BLaER1 (cell line): ENCODE results near the gene AK8.

Experiments used
- H3K27ac ChIP-seq: shearing (Covaris generic); formaldehyde crosslinking; 2 replicates; pipeline ENCODE4 v1.8.1; 2022
- H3K27me3 ChIP-seq: shearing (Covaris generic); formaldehyde crosslinking; 2 replicates; pipeline ENCODE4 v1.8.1; 2022
- H3K36me3 ChIP-seq: shearing (Covaris generic); formaldehyde crosslinking; 2 replicates; pipeline ENCODE4 v1.8.1; 2022
- H3K4me1 ChIP-seq: shearing (Covaris generic); formaldehyde crosslinking; 2 replicates; pipeline ENCODE4 v1.8.1; 2022
- H3K4me2 ChIP-seq: shearing (Covaris generic); formaldehyde crosslinking; 2 replicates; pipeline ENCODE4 v1.8.1; 2022
- H3K4me3 ChIP-seq: shearing (Covaris generic); formaldehyde crosslinking; 2 replicates; pipeline ENCODE4 v1.8.1; 2022
- H3K9ac ChIP-seq: shearing (Covaris generic); formaldehyde crosslinking; 2 replicates; pipeline ENCODE4 v1.8.1; 2022
- H3K9me3 ChIP-seq: shearing (Covaris generic); formaldehyde crosslinking; 2 replicates; pipeline ENCODE4 v1.8.1; 2022
- H4K20me1 ChIP-seq: shearing (Covaris generic); formaldehyde crosslinking; 2 replicates; pipeline ENCODE4 v1.8.1; 2022
- Cebpa-rat ChIP-seq: shearing (Covaris generic); IDR thresholded peaks from 2 replicates; pipeline ENCODE4 v1.8.1; 2022

The AK8 gene

DNA sequence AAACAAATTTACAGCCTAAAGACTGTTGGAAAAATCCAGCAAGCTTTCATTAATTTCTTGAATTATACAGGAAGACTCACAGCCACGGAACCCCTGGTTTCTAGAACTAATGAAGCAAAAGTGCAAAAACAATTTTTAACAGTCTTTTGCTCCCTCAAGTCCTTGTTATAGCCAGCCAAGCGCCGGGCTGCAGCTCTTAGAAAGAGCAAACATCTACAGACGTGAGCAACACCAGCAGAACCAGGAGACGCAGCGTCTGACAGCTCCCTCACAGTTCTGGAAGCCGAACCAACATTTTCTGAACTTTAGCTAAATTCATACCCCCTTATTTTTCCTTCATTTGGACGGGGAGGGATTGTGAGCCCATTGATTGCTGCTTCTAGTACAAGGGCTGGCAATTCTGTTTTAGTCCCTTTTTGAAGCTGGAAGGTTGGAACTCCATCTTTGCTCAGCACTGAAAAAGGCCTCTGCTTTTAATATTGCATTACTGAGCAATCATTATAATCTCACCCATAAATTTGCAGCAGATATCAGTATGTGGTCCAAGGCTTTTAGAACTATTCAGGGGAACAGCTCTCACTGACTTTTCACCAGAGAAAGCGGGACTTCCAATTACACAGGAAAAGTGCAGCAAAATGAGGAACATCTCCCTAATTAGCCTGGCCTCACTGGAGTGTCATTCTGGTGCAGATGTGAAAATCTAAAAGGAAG is 45.8 kb downstream of the AK8 start:
- Histone ChIP-seq H3K9me3 (no peaks in the 10 kb centered on the region), H3K4me1 (peaks cover 27% of the 10 kb centered on the region), H3K27ac (no peak overlapping the region), H3K36me3 (no peaks in the 10 kb centered on the region), H3K9ac (no peak overlapping the region), H3K27me3 (no peaks in the 10 kb centered on the region), H3K4me2 (no peak overlapping the region), H4K20me1 (no peaks in the 10 kb centered on the region), H3K4me3 (no peak overlapping the region)
- TF ChIP-seq Cebpa-rat = no peak

DNA sequence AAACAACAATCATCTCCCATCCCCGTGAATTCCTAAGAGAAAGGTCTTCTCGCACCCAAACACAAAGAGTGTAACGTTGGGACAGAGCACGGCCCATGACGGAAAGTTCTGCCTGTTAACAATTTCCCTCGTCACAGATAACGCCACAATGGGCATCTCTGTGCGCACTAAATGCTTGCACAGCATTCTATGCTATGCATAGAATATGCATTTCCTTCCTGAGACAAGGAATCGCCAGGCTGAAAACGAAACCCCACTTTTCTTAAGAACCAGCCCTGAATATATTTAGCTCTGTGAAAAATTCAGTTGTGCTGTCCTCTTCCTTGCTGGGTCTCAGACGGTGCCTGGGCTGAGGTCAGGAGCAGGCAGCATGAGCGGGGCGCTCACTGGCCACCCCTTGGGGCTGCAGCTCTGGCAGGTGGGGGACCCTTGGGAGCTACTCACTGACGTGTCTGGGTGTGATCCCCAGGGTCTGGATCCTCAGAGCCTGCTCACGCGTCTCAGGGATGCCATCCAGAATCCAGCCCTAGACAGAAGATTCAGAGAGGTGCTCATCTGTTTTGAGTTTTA is 49.8 kb downstream of the AK8 start:
- H3K36me3 ChIP-seq = no peaks in the 10 kb centered on the region
- H3K4me1 ChIP-seq = peaks cover 39% of the 10 kb centered on the region
- TF ChIP-seq Cebpa-rat = no peak
- peak overlapping the region; percentile 51; the same call in 1 of the 2 replicates for H3K4me3 ChIP-seq
- peak overlapping the region; percentile 96 for H3K4me2 ChIP-seq
- H3K9ac ChIP-seq = peak overlapping the region; percentile 60; the same call in 1 of the 2 replicates
- H3K27ac ChIP-seq = peak overlapping the region; percentile 51
- H3K27me3 ChIP-seq = no peaks in the 10 kb centered on the region
- H3K9me3 ChIP-seq = no peaks in the 10 kb centered on the region
- H4K20me1 ChIP-seq = no peaks in the 10 kb centered on the region

DNA sequence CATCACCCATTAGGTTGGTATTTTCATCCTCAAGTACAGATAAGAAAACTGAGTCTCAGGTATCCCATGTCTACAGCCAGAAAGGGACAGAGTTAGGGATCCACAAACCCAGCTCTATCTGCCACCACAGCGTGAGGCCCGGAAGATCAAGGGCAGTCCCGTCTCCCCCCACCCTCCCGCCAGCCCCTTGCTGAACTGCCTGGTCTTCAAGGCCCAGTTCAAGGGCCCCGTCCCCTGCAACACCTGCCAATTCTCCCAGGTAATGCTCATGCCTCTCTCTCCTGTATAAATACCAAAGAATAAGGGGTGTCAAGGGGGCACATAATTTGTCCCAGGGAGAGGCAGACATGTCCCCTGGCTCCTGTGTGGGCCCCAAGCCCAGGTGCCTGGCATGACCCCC is 50.7 kb downstream of the AK8 start:
- no peak overlapping the region for H3K9ac ChIP-seq
- peak overlapping the region; percentile 96 for H3K4me2 ChIP-seq
- no peaks in the 10 kb centered on the region for H3K9me3 ChIP-seq
- H3K27ac ChIP-seq = peak overlapping the region; percentile 51; the same call in 1 of the 2 replicates
- H3K4me1 ChIP-seq = peaks cover 46% of the 10 kb centered on the region
- no peaks in the 10 kb centered on the region for H3K27me3 ChIP-seq
- no peak overlapping the region for H3K4me3 ChIP-seq
- no peak for TF ChIP-seq Cebpa-rat
- no peaks in the 10 kb centered on the region for H3K36me3 ChIP-seq
- H4K20me1 ChIP-seq = no peaks in the 10 kb centered on the region

DNA sequence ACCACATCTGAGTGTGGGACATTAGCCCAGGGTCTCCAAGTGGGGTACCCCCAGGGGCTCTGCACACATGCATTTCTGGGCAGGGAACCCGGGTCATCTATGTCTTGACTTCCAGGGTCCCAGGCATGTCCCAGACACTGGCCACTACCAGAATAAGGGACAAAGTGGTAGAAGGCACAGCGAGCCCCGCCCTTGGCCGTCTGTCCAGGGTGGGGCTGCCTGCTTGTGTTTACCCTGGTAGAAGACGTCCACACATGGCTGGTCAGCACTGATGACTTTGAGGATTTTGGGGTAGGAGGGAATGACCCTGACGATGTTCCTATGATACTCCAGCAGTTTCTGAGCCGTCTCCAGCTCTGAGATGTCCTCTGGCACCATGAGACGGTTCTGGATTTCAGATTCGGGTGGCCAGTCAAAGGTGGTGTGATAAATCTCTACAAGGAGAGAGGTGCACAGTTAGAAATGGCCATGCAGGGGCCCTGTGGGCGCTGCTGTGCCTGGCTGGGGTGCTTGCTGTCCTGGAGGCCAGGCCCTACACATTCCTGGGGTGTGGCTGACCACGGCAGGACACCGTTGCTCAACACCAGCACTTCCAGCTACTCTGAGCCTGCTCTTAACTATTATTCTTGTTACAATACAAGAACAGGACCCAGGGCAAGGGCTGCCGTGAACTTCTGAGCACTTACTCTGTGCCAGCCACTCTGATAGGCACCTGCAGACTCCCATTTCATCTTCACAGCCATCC is 51.3 kb downstream of the AK8 start:
- Histone ChIP-seq H3K27me3 (no peaks in the 10 kb centered on the region), H3K27ac (no peak overlapping the region), H3K4me2 (peak overlapping the region; percentile 96; the same call in 1 of the 2 replicates), H3K4me1 (peaks cover 46% of the 10 kb centered on the region), H3K4me3 (no peak overlapping the region), H3K36me3 (no peaks in the 10 kb centered on the region), H3K9me3 (no peaks in the 10 kb centered on the region), H3K9ac (no peak overlapping the region), H4K20me1 (no peaks in the 10 kb centered on the region)
- no peak for TF ChIP-seq Cebpa-rat

DNA sequence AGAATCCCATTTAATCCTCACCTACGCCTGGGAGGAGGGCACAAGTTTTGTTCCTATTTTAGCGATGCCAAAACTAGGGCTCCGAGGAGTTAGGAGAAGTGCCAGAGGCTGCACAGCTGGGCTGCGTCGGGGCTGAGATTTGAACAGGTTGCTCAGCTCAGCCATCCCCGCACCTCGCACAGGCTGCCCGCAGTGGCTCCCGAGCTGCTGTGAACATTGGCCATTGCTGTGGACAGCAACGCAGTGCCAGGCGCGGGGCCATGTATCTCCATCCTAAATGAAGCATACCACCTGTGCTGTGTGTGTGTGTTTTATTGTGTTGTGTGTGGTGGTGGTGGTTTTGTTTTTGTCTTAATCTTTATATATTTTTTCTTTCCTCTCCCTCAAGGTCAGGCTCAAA is 52.0 kb downstream of the AK8 start:
- H3K4me2 ChIP-seq = no peak overlapping the region
- H3K27me3 ChIP-seq = no peaks in the 10 kb centered on the region
- no peaks in the 10 kb centered on the region for H3K9me3 ChIP-seq
- no peak overlapping the region for H3K9ac ChIP-seq
- no peaks in the 10 kb centered on the region for H4K20me1 ChIP-seq
- no peak overlapping the region for H3K4me3 ChIP-seq
- no peak overlapping the region for H3K27ac ChIP-seq
- no peak for TF ChIP-seq Cebpa-rat
- peaks cover 46% of the 10 kb centered on the region for H3K4me1 ChIP-seq
- no peaks in the 10 kb centered on the region for H3K36me3 ChIP-seq

DNA sequence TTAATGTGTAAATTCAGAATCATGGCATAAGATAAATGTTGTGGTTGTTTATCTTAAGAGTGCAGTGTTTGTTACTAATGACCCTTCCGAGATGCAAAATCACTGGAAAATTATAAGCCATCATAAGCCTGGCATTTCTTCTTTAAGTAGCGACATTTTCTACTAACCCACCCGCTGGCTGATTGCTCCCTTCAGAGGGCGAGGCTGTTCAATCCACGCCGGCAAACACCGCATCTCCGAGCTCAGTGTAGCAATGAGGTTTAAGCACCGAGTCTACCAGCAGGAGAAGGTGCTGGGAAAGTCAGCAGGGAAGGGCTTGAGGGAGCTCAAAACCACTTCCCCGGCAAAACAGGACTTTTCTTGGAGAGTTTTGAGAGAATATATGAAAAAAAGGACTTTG is 52.7 kb downstream of the AK8 start:
- no peaks in the 10 kb centered on the region for H3K9me3 ChIP-seq
- H3K27ac ChIP-seq = no peak overlapping the region
- H3K4me2 ChIP-seq = no peak overlapping the region
- H3K27me3 ChIP-seq = no peaks in the 10 kb centered on the region
- H3K4me3 ChIP-seq = no peak overlapping the region
- H3K9ac ChIP-seq = no peak overlapping the region
- no peaks in the 10 kb centered on the region for H3K36me3 ChIP-seq
- H4K20me1 ChIP-seq = no peaks in the 10 kb centered on the region
- peaks cover 46% of the 10 kb centered on the region for H3K4me1 ChIP-seq
- TF ChIP-seq Cebpa-rat = no peak

DNA sequence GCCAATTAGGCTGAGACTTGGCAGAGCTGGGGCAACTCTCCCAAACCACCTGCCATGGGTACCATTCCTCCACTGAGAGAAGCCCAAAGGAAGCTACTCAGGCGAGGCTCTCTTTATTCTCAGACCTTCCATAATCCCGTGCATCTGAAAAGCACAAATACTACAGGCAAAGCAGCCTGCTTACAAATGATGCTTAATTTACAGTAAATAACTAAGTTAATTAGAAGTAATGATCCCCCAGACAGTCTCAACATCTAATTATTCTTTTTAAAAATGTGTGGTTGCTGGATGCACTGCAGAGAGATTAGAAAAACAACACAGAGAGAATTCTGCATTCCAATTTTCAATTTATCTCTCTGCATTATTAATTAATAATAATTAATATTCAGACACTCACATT is 53.1 kb downstream of the AK8 start:
- no peaks in the 10 kb centered on the region for H3K36me3 ChIP-seq
- TF ChIP-seq Cebpa-rat = no peak
- H3K4me2 ChIP-seq = no peak overlapping the region
- no peak overlapping the region for H3K27ac ChIP-seq
- no peaks in the 10 kb centered on the region for H4K20me1 ChIP-seq
- no peaks in the 10 kb centered on the region for H3K9me3 ChIP-seq
- no peaks in the 10 kb centered on the region for H3K27me3 ChIP-seq
- peaks cover 51% of the 10 kb centered on the region for H3K4me1 ChIP-seq
- H3K9ac ChIP-seq = no peak overlapping the region
- no peak overlapping the region for H3K4me3 ChIP-seq

DNA sequence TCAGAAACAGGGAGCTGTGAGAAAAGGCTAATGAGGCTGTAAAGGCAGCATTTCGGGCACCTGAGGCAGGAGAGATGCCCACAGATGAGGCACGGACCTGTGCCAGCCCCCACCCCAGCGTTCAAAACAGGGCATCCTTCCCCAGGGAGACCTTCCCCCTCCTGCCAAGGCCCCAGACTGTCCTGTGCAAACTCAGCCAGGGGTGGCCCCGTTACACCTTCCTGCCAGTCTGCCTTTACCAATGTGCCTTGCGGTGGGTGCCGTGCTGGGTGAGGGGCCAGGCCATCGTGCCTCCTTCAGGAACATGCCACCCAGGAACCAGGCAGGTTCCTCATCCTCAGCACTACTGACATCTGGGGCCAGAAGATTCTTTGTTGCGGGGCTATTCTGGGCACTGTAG is 53.9 kb downstream of the AK8 start:
- Histone ChIP-seq H3K9ac (peak overlapping the region; percentile 40; the same call in 1 of the 2 replicates), H3K4me1 (peaks cover 54% of the 10 kb centered on the region), H4K20me1 (no peaks in the 10 kb centered on the region), H3K27me3 (no peaks in the 10 kb centered on the region), H3K9me3 (no peaks in the 10 kb centered on the region), H3K4me2 (peak overlapping the region; percentile 73), H3K27ac (0 out of 2 replicates have a peak overlapping the region, but pooled peaks have one; percentile 35), H3K4me3 (no peak overlapping the region), H3K36me3 (no peaks in the 10 kb centered on the region)
- TF ChIP-seq Cebpa-rat = no peak

DNA sequence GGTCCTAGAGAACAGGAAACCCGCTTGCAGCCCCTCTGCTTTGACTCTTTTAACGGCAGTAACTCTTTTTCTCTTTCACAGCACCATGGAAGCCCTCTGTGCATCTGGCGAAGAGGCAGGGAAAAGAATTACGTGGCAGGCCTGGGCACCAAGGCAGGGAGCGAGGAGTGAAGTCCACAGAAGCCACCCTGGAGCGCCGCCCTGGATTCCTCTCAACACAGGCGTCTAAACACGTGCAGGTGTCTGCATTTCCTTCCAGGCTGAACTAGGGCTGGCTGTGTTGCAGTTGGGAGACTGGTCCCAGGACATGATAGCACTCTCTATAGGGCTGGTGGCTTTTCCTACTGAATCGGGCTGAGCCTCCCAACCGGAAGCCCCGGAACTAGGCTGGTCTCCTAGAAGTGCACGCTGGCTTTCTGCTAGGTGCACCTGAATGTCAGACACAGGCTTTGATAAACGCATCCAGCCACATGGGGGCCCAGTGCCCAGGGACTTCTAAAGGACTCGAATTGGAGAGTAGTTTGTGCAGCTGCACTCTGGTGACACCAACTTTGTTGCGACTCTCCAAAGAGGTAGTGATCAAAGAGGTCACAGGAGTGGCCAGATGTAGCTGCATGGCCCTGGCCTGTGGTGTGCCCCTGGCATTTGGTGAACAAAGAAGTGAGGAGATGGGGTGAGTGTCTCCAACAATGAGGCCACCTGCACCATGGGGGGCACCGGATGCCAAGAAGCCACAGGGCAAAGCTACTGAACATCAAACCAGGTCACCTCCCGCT is 54.5 kb downstream of the AK8 start:
- Histone ChIP-seq H3K4me2 (peak overlapping the region; percentile 73), H3K9me3 (no peaks in the 10 kb centered on the region), H3K4me3 (no peak overlapping the region), H3K9ac (peak overlapping the region; percentile 40; the same call in 1 of the 2 replicates), H4K20me1 (no peaks in the 10 kb centered on the region), H3K27me3 (no peaks in the 10 kb centered on the region), H3K27ac (peak overlapping the region; percentile 35; the same call in 1 of the 2 replicates), H3K4me1 (peaks cover 49% of the 10 kb centered on the region), H3K36me3 (no peaks in the 10 kb centered on the region)
- TF ChIP-seq Cebpa-rat = no peak
